Stimulated activated CD8-positive, alpha-beta memory T cell treated with anti-CD3 and anti-CD28 coated beads, Interleukin-12 subunit alpha, Interleukin-12 subunit beta, amount 100 ng/mL, for 24 hours (primary cell): ENCODE measurements around the gene PSME1.
"Not testable (repeated sequence)": the region's sequence is repeated elsewhere in the genome, so short reads cannot be mapped to it uniquely, and the experiment has no call there.

Experiments used
- DNase-seq: peaks from one replicate; pipeline ENCODE4 v3.0.0-alpha.2; 2020; ENCODE audit errors: extremely low read depth

PSME1 gene

GRCh38 chr14:24105609-24106239 is 30.3 kb upstream of the PSME1 start:
- DNase-seq = not testable (repeated sequence)

GRCh38 chr14:24106672-24107271 is 29.2 kb upstream of the PSME1 start:
- no peak for DNase-seq

GRCh38 chr14:24108336-24108874 is 27.6 kb upstream of the PSME1 start:
- no peak for DNase-seq

- no peak for DNase-seq
Observed at GRCh38 chr14:24110060-24110459, 25.9 kb upstream of the PSME1 start.

- no peak for DNase-seq
Observed at GRCh38 chr14:24110523-24110922, 25.5 kb upstream of the PSME1 start.

- DNase-seq = no peak
Observed at GRCh38 chr14:24113379-24113800, 22.6 kb upstream of the PSME1 start.

GRCh38 chr14:24113801-24114531 is 22.0 kb upstream of the PSME1 start:
- peak; percentile 52 for DNase-seq

- DNase-seq = peak; percentile 93
Observed at GRCh38 chr14:24114532-24115421, 21.2 kb upstream of the PSME1 start, which contains the start of the genes DCAF11 and NRL. TSS of gene DCAF11 (plus strand) at chr14:24114777. CDS start at chr14:24115595, 818 bp downstream. TSS of gene NRL (minus strand) at chr14:24114949. CDS start at chr14:24082848, 32,101 bp downstream.

- DNase-seq = no peak
Observed at GRCh38 chr14:24115422-24116127, 20.4 kb upstream of the PSME1 start.

- DNase-seq = no peak
Observed at GRCh38 chr14:24116128-24116814, 19.7 kb upstream of the PSME1 start.

- DNase-seq = no peak
Observed at GRCh38 chr14:24117179-24117578, 18.8 kb upstream of the PSME1 start.

- no peak for DNase-seq
Observed at GRCh38 chr14:24119691-24120090, 16.3 kb upstream of the PSME1 start.

- no peak for DNase-seq
Observed at GRCh38 chr14:24121210-24121609, 14.8 kb upstream of the PSME1 start.

- DNase-seq = no peak
Observed at GRCh38 chr14:24122416-24122815, 13.6 kb upstream of the PSME1 start.

- no peak for DNase-seq
Observed at GRCh38 chr14:24122898-24123297, 13.1 kb upstream of the PSME1 start.

GRCh38 chr14:24123424-24124417 is 12.3 kb upstream of the PSME1 start:
- DNase-seq = no peak

- DNase-seq = no peak
Observed at GRCh38 chr14:24126939-24127338, 9.1 kb upstream of the PSME1 start.

- DNase-seq = no peak
Observed at GRCh38 chr14:24127673-24128072, 8.3 kb upstream of the PSME1 start.

- no peak for DNase-seq
Observed at GRCh38 chr14:24129410-24129998, 6.5 kb upstream of the PSME1 start.
